HG02588 (cell line): ENCODE measurements around the gene KCNK6.
A peak's percentile ranks its signal among the peaks of the same experiment; 100 is the strongest.
"Not testable (repeated sequence)": the region's sequence is repeated elsewhere in the genome, so short reads cannot be mapped to it uniquely, and the experiment has no call there.

Experiments used
- ATAC-seq: cut with Tn5 transposase; IDR thresholded peaks from one replicate; pipeline ENCODE4 v1.9.1; 2021; ENCODE audit warnings: mild to moderate bottlenecking, moderate library complexity; ENCODE audit not compliant: unreplicated experiment

Gene KCNK6

GRCh38 chr19:38360839-38361631 lies 41.4 kb downstream of the KCNK6 start:
- no peak for ATAC-seq

DNA sequence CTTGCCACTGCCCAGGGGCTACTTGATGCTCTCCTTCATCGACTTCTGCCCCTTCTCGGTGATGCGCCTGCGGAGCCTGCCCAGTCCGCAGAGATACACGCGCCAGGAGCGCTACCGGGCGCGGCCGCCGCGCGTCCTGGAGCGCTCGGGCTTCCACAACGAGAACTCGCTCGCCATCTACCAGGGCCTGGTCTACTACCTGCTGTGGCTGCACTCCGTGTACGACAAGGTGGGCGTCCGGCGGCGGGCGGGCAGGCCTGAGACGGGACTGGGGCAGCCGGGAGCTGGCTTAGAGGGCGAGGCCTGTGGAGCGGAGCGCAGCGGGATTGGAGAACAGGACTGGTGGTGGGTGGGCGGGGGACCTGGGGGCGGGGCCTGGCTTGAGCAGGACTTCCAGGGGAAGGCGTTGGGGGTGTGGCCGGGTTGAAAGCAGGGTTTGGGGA lies 42.0 kb downstream of the KCNK6 start:
- ATAC-seq = no peak

DNA sequence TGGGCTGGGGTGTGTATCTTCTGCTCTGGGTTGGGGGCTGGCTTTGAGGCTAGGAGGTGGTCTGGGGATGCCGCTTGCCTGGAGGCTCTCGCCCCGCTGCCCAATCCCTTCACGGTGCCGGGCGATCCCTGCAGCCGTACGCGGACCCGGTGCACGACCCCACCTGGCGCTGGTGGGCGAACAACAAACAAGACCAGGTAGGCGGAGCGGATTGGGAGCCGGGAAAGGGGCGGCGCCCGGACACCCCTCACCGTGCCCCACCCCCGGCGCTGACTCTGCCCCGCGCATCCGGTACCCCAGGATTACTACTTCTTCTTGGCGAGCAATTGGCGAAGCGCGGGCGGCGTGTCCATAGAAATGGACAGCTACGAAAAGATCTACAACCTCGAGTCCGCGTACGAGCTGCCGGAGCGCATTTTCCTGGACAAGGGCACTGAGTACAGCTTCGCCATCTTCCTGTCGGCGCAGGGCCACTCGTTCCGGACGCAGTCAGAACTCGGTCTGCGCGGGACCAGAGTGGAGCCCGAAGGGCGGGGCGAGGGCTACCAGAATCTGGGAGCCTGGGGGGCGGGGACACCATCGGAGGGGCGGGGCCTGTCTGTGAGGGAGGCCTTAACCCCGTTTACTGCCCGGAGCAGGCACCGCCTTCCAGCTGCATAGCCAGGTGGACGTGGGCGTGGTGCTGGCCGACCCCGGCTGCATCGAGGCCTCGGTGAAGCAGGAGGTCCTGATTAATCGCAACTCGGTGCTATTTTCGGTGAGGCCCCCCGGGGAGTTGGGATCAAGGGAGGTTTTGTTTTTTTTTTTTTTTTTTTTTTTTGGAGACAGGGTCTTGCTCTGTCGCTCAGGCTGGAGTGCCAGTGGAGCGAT lies 42.7 kb downstream of the KCNK6 start:
- ATAC-seq = no peak

DNA sequence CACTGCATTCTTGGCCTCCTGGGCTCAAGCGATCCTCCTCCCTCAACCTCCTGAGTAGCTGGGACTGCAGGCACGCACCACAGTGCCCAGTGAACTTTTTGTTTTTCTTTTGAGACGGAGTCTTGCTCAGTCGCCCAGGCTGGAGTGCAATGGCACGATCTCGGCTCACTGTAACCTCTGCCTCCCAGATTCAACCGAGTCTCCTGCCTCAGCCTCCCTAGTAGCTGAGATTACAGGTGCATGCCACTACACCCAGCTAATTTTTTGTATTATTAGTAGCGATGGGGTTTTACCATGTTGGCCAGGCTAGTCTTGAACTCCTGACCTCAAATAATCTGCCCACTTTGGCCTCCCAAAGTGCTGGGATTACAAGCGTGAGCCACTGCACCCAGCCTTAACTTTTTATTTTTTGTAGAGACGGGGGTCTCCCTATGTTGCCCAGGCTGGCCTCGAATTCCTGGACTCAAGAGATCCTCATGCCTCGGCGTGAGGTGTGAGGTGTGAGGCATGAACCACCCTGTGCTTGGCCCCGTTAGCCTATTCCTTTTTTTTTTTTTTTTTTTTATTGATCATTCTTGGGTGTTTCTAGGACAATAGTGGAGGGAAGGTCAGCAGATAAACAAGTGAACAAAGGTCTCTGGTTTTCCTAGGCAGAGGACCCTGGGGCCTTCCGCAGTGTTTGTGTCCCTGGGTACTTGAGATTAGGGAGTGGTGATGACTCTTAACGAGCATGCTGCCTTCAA lies 43.5 kb downstream of the KCNK6 start:
- ATAC-seq = not testable (repeated sequence)

GRCh38 chr19:38367041-38367440 lies 47.4 kb downstream of the KCNK6 start:
- ATAC-seq = no peak

DNA sequence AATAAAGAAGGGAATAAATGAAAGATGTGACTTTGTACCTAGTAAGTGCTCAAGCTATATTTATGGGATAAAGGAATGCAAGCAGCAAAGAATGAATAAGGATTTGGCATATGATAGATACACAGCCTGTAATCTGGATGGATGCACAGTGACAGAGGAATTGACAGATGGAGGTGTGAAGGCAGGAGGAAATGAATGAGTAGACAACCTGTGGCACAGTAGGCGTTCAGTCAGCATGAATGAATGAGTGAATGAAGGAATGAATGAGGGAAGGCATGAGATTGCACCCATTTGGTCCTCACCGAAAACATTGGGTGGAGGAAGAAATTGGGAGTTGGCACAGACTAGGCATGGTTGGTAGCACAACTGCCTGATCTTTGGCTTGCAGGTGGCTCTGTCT lies 49.9 kb downstream of the KCNK6 start:
- no peak for ATAC-seq

- ATAC-seq = no peak
These were observed 50.7 kb downstream of the KCNK6 start for GRCh38 chr19:38370299-38370698.

DNA sequence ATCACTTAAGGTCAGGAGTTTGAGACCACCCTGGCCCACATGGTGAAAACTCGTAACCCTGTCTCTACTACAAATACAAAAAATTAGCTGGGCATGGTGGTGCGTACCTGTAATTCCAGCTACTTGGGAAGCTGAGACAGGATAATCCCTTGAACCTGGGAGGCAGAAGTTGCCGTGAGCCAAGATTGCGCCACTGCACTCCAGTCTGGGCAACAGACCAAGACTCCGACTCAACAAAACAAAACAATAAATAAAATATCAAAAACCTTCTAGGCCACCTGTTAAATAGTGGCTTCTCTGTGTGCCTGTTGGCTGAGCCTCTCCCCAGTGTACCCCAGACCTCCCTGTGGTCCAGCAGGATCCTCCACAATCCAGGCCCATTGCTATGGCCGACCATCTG lies 51.4 kb downstream of the KCNK6 start:
- ATAC-seq = no peak

GRCh38 chr19:38373907-38374331 lies 54.3 kb downstream of the KCNK6 start:
- no peak for ATAC-seq

- peak; percentile 91 for ATAC-seq
These were observed 54.9 kb downstream of the KCNK6 start, which contains the start of gene PSMD8 for GRCh38 chr19:38374332-38375097. Gene PSMD8, plus strand, starts transcription at chr19:38374571. Its CDS starts 31 bp downstream, at chr19:38374602.

GRCh38 chr19:38375098-38375493 lies 55.5 kb downstream of the KCNK6 start:
- no peak for ATAC-seq

DNA sequence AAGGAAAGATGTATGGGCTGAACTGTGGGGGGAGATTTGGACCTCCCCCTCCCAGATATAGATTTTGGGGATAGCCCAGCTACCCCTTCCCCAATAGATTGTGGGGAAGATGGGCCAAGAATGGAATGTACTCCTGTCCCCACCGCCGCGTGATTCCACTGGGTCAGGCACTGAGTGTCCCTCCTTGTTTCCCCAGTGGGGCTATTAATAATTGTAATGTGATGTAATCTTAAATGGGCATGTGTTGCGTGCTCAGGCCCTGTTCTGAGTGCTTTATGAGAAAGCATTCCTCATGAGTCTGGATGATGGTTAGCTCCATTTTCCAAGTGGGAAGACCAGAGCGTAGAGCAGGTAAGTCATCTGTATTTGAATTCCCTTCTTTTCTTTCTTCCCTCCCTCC lies 56.1 kb downstream of the KCNK6 start:
- no peak for ATAC-seq

DNA sequence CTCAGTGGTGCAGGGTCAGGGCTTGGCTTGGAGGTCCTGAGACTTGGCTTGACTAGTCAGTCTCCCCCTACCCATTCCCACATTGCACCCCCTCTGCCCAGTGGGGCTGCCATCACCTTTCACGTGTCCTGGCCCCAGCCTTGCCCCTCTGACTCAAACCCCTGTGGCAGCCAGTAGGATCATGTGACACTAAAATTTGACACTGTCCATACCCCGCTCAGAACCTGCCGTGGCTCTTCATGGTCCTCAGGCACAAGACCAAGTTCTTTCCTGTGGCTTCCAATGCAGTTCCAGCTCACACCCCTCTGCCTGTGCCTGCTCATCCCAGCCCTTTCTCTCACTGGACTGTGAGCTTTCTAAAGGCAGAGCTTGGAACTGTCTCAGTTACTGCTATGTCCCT lies 56.9 kb downstream of the KCNK6 start:
- ATAC-seq = no peak

- no peak for ATAC-seq
These were observed 57.4 kb downstream of the KCNK6 start for GRCh38 chr19:38377052-38377451.

DNA sequence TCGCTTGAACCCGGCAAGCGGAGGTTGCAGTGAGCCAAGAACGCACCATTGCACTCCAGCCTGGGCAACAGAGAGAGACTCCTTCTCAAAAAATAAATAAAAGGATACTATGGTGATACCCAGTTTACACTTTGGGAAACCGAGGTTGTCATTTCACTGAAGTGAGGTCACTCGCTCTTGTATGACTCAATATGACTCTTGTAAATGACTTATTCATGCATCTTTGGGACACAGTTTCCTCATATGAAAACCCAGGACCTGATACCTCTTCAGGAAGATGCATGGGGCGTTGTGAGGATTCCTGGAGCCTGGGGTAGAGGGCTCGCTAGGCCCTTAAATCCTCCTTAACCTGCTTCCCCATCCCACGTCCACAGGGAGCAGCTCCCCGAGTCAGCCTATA lies 59.2 kb downstream of the KCNK6 start:
- no peak for ATAC-seq

DNA sequence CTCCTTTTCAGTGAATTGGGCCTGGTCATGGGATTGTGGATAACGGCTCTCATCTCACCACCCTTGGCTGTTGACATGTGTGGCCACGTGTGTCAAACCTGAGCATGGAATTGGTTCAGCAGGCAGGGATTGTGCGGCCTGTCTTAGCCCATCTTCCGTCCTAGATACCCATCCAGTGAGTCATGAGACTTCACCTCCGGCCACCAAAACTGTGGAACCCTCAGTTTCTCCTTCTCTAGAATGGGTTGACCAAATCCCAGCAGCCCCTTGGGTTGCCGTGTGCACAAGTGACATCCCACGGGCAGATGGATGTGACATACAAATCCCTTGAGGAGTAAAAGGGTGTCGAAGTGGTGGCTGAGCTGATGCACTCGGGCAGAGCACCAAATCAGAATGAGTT lies 61.5 kb downstream of the KCNK6 start:
- no peak for ATAC-seq
